Ovary (tissue), 9 donors: ENCODE results near the gene ABHD16A. TPM values are rescaled to one million over a fixed set of nuclear protein-coding genes. Genes with fewer than 3 reads are reported as not detected.

Source experiments
- DNase-seq, 5 donors: peaks; one replicate each; pipeline ENCODE4 v3.0.0-alpha.2; 2019 to 2020
- H3K27ac ChIP-seq, 2 donors: fragments of 200-600 bp; one replicate each; pipeline versions ENCODE4 v1.5.1 to v1.8.0; 2019 to 2022
- H3K27me3 ChIP-seq: fragments of 200-600 bp; one replicate; pipeline ENCODE4 v1.8.0; 2022
- H3K36me3 ChIP-seq: fragments of 200-600 bp; sonication (generic); one replicate; pipeline ENCODE4 v1.5.1; 2019
- H3K4me1 ChIP-seq: one replicate; pipeline ENCODE4 v1.8.1; 2013; ENCODE audit warnings: mild to moderate bottlenecking, moderate library complexity; ENCODE audit not compliant: insufficient read depth
- H3K4me3 ChIP-seq: fragments of 200-600 bp; sonication (generic); one replicate; pipeline ENCODE4 v1.5.1; 2017
- H3K9me3 ChIP-seq, 2 donors: fragments of 200-600 bp in 1 of 2; sonication (generic) in 1 of 2; one replicate each; pipeline versions ENCODE4 v1.5.1 to v1.8.1; 2013 to 2019; ENCODE audit warnings: mild to moderate bottlenecking in 1 of 2, moderate library complexity in 1 of 2
- EP300 ChIP-seq: sonication (generic); formaldehyde crosslinking; IDR thresholded peaks from one replicate; pipeline ENCODE4 v1.6.1; 2017; ENCODE audit warnings: antibody characterized with exemption
- POLR2A ChIP-seq: fragments of 450-650 bp; IDR thresholded peaks from one replicate; pipeline ENCODE4 v1.6.1; 2017; ENCODE audit warnings: antibody characterized with exemption, mild to moderate bottlenecking, moderate library complexity
- WGBS, 3 donors: extraction: QIAGEN DNeasy Blood & Tissue Kit in 1 of 3; methylation state at CpG; one replicate each; pipeline versions ENCODE4 v1.1.5 to v1.1.7; 2013 to 2017; 5-methylcytosine and 5-hydroxymethylcytosine counted together
- intact Hi-C, 4 donors: fragments of 100-400 bp; cut with DNase I; formaldehyde crosslinking; loops; one replicate each; pipeline versions ENCODE4 v1.11.0 to v1.15.1; 2022 to 2023
- microRNA-seq, 3 donors: library from miRNA; unstranded; fragments of <30 nt; microRNA quantifications; one replicate each; pipeline versions ENCODE4 to v1.2.0, GENCODE V29; 2019 to 2020
- polyA plus RNA-seq, 2 donors: library from polyadenylated mRNA; stranded (reverse); fragments of 200-250 nt in 1 of 2; fragments of 350-450 nt in 1 of 2; fragmentation: Illumina TruSeq in 1 of 2; extraction: RNeasy Lipid Tissue Mini Kit (QIAGEN cat#74804) in 1 of 2; gene quantifications; one replicate each; pipeline ENCODE4 v1.2.3, GENCODE V29; 2013 to 2014
- small RNA-seq: library from RNA; depleted of rRNA; stranded (forward); fragments of <200 nt; gene quantifications from one replicate; pipeline ENCODE3, GENCODE V24; 2016
- total RNA-seq, 7 donors: library from RNA; depleted of rRNA in 2 of 7; stranded (reverse); fragments of >200 nt in 2 of 7; fragmentation: NEBNext Ultra II Directional in 3 of 7; extraction: Animal tissue kit (Norgen Biotek cat#: 25700) in 3 of 7; gene quantifications; one replicate each; pipeline versions ENCODE4 v1.1.0 to v1.2.4, GENCODE V29; 2016 to 2023
- TF ChIP-seq, protein P1 (sequence below), 3 donors: fragments of 450-650 bp in 2 of 3; fragments of 200-600 bp in 1 of 3; IDR thresholded peaks; one replicate each; pipeline versions ENCODE4 v1.5.1 to v1.8.0; 2016 to 2022; ENCODE audit warnings: antibody characterized with exemption in 3 of 3, mild to moderate bottlenecking in 1 of 3
- donor health status: DM: no; HTN: no; CAD: no; lungs with moderate emphysema.
- donor health status: DM: no; HTN: no; CAD: no.
- donor health status: Bipolar disorder and iron deficiency.
- donor health status: DM: yes; HTN: yes; CAD: no.
- donor health status: DM: no; HTN: no; CAD: no.
- donor health status: DM: yes; HTN: yes; CAD: no.

Gene ABHD16A
- total and polyA plus RNA-seq, 9 donors, result 25.4 to 60.4 (median 36.7) TPM

DNA sequence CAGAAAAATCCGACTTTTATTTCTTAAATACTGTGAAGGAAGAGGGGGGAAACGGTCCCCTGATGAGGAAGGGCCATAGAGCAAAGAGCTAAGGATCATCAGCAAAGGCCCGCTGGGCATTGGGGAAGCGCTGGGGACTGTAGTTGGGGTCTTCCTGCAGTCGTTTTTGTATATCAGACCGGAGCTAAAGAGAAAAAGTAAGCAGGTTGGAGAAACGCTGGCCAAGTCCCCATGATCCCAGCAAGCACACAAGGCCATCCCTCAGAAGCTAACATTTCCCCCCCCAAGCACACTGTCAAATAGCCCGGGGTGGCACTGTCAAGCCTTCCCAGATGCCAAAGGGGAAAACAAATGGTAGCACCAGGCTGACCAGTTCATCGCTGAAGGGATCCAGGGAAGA is 64.1 kb downstream of the ABHD16A start:
- intact Hi-C loops, result no loop called here
- H3K4me1 ChIP-seq, result no peaks in the 10 kb centered on the region
- H3K27ac ChIP-seq, result no peak overlapping the region
- no peaks in the 10 kb centered on the region for H3K27me3 ChIP-seq
- no peak for DNase-seq
- H3K4me3 ChIP-seq, result no peak overlapping the region
- WGBS, 3 donors, result 63 to 73% (median 64%) methylated on average over 9 of the region's 9 CpGs
- H3K9me3 ChIP-seq, result no peaks in the 10 kb centered on the region
- TF ChIP-seq, protein P1, sequence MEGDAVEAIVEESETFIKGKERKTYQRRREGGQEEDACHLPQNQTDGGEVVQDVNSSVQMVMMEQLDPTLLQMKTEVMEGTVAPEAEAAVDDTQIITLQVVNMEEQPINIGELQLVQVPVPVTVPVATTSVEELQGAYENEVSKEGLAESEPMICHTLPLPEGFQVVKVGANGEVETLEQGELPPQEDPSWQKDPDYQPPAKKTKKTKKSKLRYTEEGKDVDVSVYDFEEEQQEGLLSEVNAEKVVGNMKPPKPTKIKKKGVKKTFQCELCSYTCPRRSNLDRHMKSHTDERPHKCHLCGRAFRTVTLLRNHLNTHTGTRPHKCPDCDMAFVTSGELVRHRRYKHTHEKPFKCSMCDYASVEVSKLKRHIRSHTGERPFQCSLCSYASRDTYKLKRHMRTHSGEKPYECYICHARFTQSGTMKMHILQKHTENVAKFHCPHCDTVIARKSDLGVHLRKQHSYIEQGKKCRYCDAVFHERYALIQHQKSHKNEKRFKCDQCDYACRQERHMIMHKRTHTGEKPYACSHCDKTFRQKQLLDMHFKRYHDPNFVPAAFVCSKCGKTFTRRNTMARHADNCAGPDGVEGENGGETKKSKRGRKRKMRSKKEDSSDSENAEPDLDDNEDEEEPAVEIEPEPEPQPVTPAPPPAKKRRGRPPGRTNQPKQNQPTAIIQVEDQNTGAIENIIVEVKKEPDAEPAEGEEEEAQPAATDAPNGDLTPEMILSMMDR (IDR thresholded peaks at IDR 0.05), result no peak
- TF ChIP-seq EP300 (no peak), POLR2A (no peak)
- peaks cover 3% of the 10 kb centered on the region for H3K36me3 ChIP-seq

Small RNA genes lying within 50 kb of the gene (microRNA-seq; reads per million reads assigned to microRNA genes)
- gene MIR4646, result 0.18 to 0.75 (median 0.63) reads per million in 3 donors

Small RNA genes lying within 50 kb of the gene (small RNA-seq; reads per million reads assigned to genes)
- gene LY6G6D (not detected), gene MIR4646 (not detected), gene RF00019 (not detected)

Other genes with a start within 250 kb of the ABHD16A start
Only the 30 nearest of the 39 such genes appear.
- gene ATP6V1G2, start 156.7 kb downstream of the ABHD16A start, total RNA-seq, result 1 to 10 TPM in 6 of 7 donors, under 1 TPM in 1; 0.93 to 3.7 (median 2.3) TPM
- 1 to 10 TPM; 3.0 to 9.3 TPM for gene ATP6V1G2, start 156.7 kb downstream of the ABHD16A start, polyA plus RNA-seq
- gene NFKBIL1, start 155.7 kb downstream of the ABHD16A start, total RNA-seq, result 10 to 100 TPM; 23.6 to 32.4 (median 27.5) TPM
- 10 to 100 TPM in 1 of 2 donors, 1 to 10 TPM in 1; 8.2 to 46.0 TPM for gene NFKBIL1, start 155.7 kb downstream of the ABHD16A start, polyA plus RNA-seq
- gene LTA, start 131.0 kb downstream of the ABHD16A start, total RNA-seq, result 1 to 10 TPM in 1 of 7 donors, under 1 TPM in 1, not detected in 5; 0.18 to 1.3 TPM
- under 1 TPM; 0.17 to 0.43 TPM for gene LTA, start 131.0 kb downstream of the ABHD16A start, polyA plus RNA-seq
- gene TNF, start 127.8 kb downstream of the ABHD16A start, total RNA-seq, result 1 to 10 TPM in 2 of 7 donors, under 1 TPM in 3, not detected in 2; 0.24 to 3.0 (median 0.56) TPM
- 1 to 10 TPM in 1 of 2 donors, not detected in 1; 1.0 TPM for gene TNF, start 127.8 kb downstream of the ABHD16A start, polyA plus RNA-seq
- 1 to 10 TPM in 1 of 7 donors, under 1 TPM in 3, not detected in 3; 0.42 to 1.8 (median 0.62) TPM for gene LTB, start 120.9 kb downstream of the ABHD16A start, total RNA-seq
- under 1 TPM; 0.48 to 0.73 TPM for gene LTB, start 120.9 kb downstream of the ABHD16A start, polyA plus RNA-seq
- 10 to 100 TPM in 3 of 7 donors, 1 to 10 TPM in 4; 3.8 to 34.0 (median 8.6) TPM for gene LST1, start 117.0 kb downstream of the ABHD16A start, total RNA-seq
- 10 to 100 TPM in 1 of 2 donors, 1 to 10 TPM in 1; 8.1 to 12.2 TPM for gene LST1, start 117.0 kb downstream of the ABHD16A start, polyA plus RNA-seq
- under 1 TPM in 1 of 7 donors, not detected in 6; 0.59 TPM for gene NCR3, start 110.3 kb downstream of the ABHD16A start, total RNA-seq
- under 1 TPM in 1 of 2 donors, not detected in 1; 0.27 TPM for gene NCR3, start 110.3 kb downstream of the ABHD16A start, polyA plus RNA-seq
- gene AIF1, start 88.1 kb downstream of the ABHD16A start, total RNA-seq, result 10 to 100 TPM in 4 of 7 donors, 1 to 10 TPM in 3; 4.5 to 26.6 (median 12.9) TPM
- gene AIF1, start 88.1 kb downstream of the ABHD16A start, polyA plus RNA-seq, result 10 to 100 TPM; 24.5 to 82.4 TPM
- gene PRRC2A, start 82.6 kb downstream of the ABHD16A start, total RNA-seq, result 100 to 1,000 TPM in 5 of 7 donors, 10 to 100 TPM in 2; 48.5 to 222 (median 180) TPM
- 100 to 1,000 TPM in 1 of 2 donors, 10 to 100 TPM in 1; 64.8 to 104 TPM for gene PRRC2A, start 82.6 kb downstream of the ABHD16A start, polyA plus RNA-seq
- 100 to 1,000 TPM; 113 to 246 (median 209) TPM for gene BAG6, start 50.7 kb downstream of the ABHD16A start, total RNA-seq
- 100 to 1,000 TPM; 140 to 170 TPM for gene BAG6, start 50.7 kb downstream of the ABHD16A start, polyA plus RNA-seq
- 1 to 10 TPM; 1.3 to 7.2 (median 4.0) TPM for gene APOM, start 47.4 kb downstream of the ABHD16A start, total RNA-seq
- 1 to 10 TPM; 1.5 to 7.7 TPM for gene APOM, start 47.4 kb downstream of the ABHD16A start, polyA plus RNA-seq
- gene C6orf47, start 42.5 kb downstream of the ABHD16A start, total RNA-seq, result 10 to 100 TPM; 13.9 to 26.2 (median 22.6) TPM
- gene C6orf47, start 42.5 kb downstream of the ABHD16A start, polyA plus RNA-seq, result 10 to 100 TPM; 15.9 to 17.6 TPM
- gene GPANK1, start 38.3 kb downstream of the ABHD16A start, total RNA-seq, result 10 to 100 TPM; 14.6 to 19.9 (median 16.5) TPM
- gene GPANK1, start 38.3 kb downstream of the ABHD16A start, polyA plus RNA-seq, result 10 to 100 TPM; 25.1 to 26.6 TPM
- gene CSNK2B, start 37.2 kb downstream of the ABHD16A start, total RNA-seq, result 100 to 1,000 TPM; 120 to 258 (median 139) TPM
- gene CSNK2B, start 37.2 kb downstream of the ABHD16A start, polyA plus RNA-seq, result 100 to 1,000 TPM; 186 to 240 TPM
- 10 to 100 TPM in 5 of 7 donors, 1 to 10 TPM in 2; 8.5 to 28.4 (median 13.1) TPM for gene LY6G5B, start 33.3 kb downstream of the ABHD16A start, total RNA-seq
- gene LY6G5B, start 33.3 kb downstream of the ABHD16A start, polyA plus RNA-seq, result 10 to 100 TPM; 11.4 to 15.0 TPM
- 1 to 10 TPM in 6 of 7 donors, not detected in 1; 1.2 to 2.3 (median 2.0) TPM for gene LY6G5C, start 22.3 kb downstream of the ABHD16A start, total RNA-seq
- gene LY6G5C, start 22.3 kb downstream of the ABHD16A start, polyA plus RNA-seq, result 1 to 10 TPM; 2.7 to 3.7 TPM
- gene LY6G6F, start 3.5 kb upstream of the ABHD16A start, total RNA-seq, result not detected
- not detected for gene LY6G6F, start 3.5 kb upstream of the ABHD16A start, polyA plus RNA-seq
- gene LY6G6D, start 12.0 kb upstream of the ABHD16A start, total RNA-seq, result not detected
- not detected for gene LY6G6D, start 12.0 kb upstream of the ABHD16A start, polyA plus RNA-seq
- 1 to 10 TPM in 2 of 7 donors, not detected in 5; 1.0 to 4.9 TPM for gene LY6G6C, start 18.4 kb upstream of the ABHD16A start, total RNA-seq
- under 1 TPM in 1 of 2 donors, not detected in 1; 0.17 TPM for gene LY6G6C, start 18.4 kb upstream of the ABHD16A start, polyA plus RNA-seq
- gene MPIG6B, start 20.0 kb upstream of the ABHD16A start, total RNA-seq, result under 1 TPM in 3 of 7 donors, not detected in 4; 0.15 to 0.94 (median 0.69) TPM
- gene MPIG6B, start 20.0 kb upstream of the ABHD16A start, polyA plus RNA-seq, result under 1 TPM; 0.06 to 0.60 TPM
- gene DDAH2, start 26.0 kb upstream of the ABHD16A start, total RNA-seq, result 100 to 1,000 TPM in 3 of 7 donors, 10 to 100 TPM in 4; 61.2 to 139 (median 95.2) TPM
- 100 to 1,000 TPM in 1 of 2 donors, 10 to 100 TPM in 1; 23.9 to 127 TPM for gene DDAH2, start 26.0 kb upstream of the ABHD16A start, polyA plus RNA-seq
- 100 to 1,000 TPM; 128 to 208 (median 184) TPM for gene CLIC1, start 33.2 kb upstream of the ABHD16A start, total RNA-seq
- 100 to 1,000 TPM; 199 to 473 TPM for gene CLIC1, start 33.2 kb upstream of the ABHD16A start, polyA plus RNA-seq
- 10 to 100 TPM in 4 of 7 donors, 1 to 10 TPM in 3; 8.6 to 19.1 (median 14.5) TPM for gene MSH5, start 36.7 kb upstream of the ABHD16A start, total RNA-seq
- gene MSH5, start 36.7 kb upstream of the ABHD16A start, polyA plus RNA-seq, result 1 to 10 TPM; 4.8 to 7.8 TPM
- gene SAPCD1, start 59.3 kb upstream of the ABHD16A start, total RNA-seq, result 1 to 10 TPM in 5 of 7 donors, under 1 TPM in 1, not detected in 1; 0.94 to 5.2 (median 3.6) TPM
- 1 to 10 TPM; 1.6 to 2.9 TPM for gene SAPCD1, start 59.3 kb upstream of the ABHD16A start, polyA plus RNA-seq
- gene VWA7, start 74.0 kb upstream of the ABHD16A start, total RNA-seq, result 10 to 100 TPM in 1 of 7 donors, 1 to 10 TPM in 5, under 1 TPM in 1; 0.48 to 25.2 (median 1.7) TPM
- under 1 TPM; 0.18 to 0.62 TPM for gene VWA7, start 74.0 kb upstream of the ABHD16A start, polyA plus RNA-seq
- 10 to 100 TPM; 16.0 to 73.6 (median 44.1) TPM for gene VARS1, start 92.4 kb upstream of the ABHD16A start, total RNA-seq
- gene VARS1, start 92.4 kb upstream of the ABHD16A start, polyA plus RNA-seq, result 10 to 100 TPM; 21.1 to 29.8 TPM
- gene LSM2, start 103.6 kb upstream of the ABHD16A start, total RNA-seq, result 10 to 100 TPM; 35.9 to 58.3 (median 47.5) TPM
- gene LSM2, start 103.6 kb upstream of the ABHD16A start, polyA plus RNA-seq, result 10 to 100 TPM; 51.2 to 90.7 TPM
- 1 to 10 TPM; 1.3 to 6.1 (median 3.9) TPM for gene HSPA1L, start 112.0 kb upstream of the ABHD16A start, total RNA-seq
- 1 to 10 TPM; 3.2 to 6.1 TPM for gene HSPA1L, start 112.0 kb upstream of the ABHD16A start, polyA plus RNA-seq
- gene HSPA1A, start 112.2 kb upstream of the ABHD16A start, total RNA-seq, result 100 to 1,000 TPM in 5 of 7 donors, 10 to 100 TPM in 2; 51.5 to 340 (median 140) TPM
- 10 to 100 TPM; 44.6 to 83.1 TPM for gene HSPA1A, start 112.2 kb upstream of the ABHD16A start, polyA plus RNA-seq
- 100 to 1,000 TPM; 119 to 506 (median 196) TPM for gene HSPA1B, start 124.4 kb upstream of the ABHD16A start, total RNA-seq
- 10 to 100 TPM; 41.9 to 66.0 TPM for gene HSPA1B, start 124.4 kb upstream of the ABHD16A start, polyA plus RNA-seq